Natural killer cell (primary cell): Measurements from ENCODE around the gene AVPR1B. TPM values are rescaled to one million over a fixed set of nuclear protein-coding genes. Genes with fewer than 3 reads are reported as not detected.

Source experiments
- ATAC-seq, 3 donors: fragments of 150-1000 bp in 2 of 3; fragments of 200-7000 bp in 1 of 3; cut with Tn5 transposase; 1 replicate in 1 of 3; 2 replicates in 2 of 3; pipeline ENCODE4 v1.10.0; 2021; ENCODE audit warnings: mild to moderate bottlenecking in 2 of 3, moderate library complexity in 2 of 3
- DNase-seq, 2 donors: peaks; one replicate each; pipeline versions ENCODE4 v3.0.0 to v3.0.0-alpha.2; 2013 to 2021; ENCODE audit warnings: mixed read lengths in 1 of 2
- H3K27ac ChIP-seq: one replicate; pipeline ENCODE4 v1.5.1; 2013; ENCODE audit warnings: mild to moderate bottlenecking, low read length
- H3K27me3 ChIP-seq: one replicate; pipeline ENCODE4 v1.6.1; 2013; ENCODE audit warnings: low read length; ENCODE audit not compliant: control insufficient read depth, insufficient read depth
- H3K36me3 ChIP-seq: one replicate; pipeline ENCODE4 v1.6.1; 2013; ENCODE audit warnings: low read length; ENCODE audit not compliant: control insufficient read depth, insufficient read depth
- H3K4me1 ChIP-seq: one replicate; pipeline ENCODE4 v1.6.1; 2013; ENCODE audit warnings: low read length; ENCODE audit not compliant: control insufficient read depth, insufficient read depth
- H3K4me3 ChIP-seq: one replicate; pipeline ENCODE4 v1.5.1; 2013; ENCODE audit warnings: low read length
- H3K9me3 ChIP-seq: one replicate; pipeline ENCODE4 v1.6.1; 2013; ENCODE audit warnings: low read length; ENCODE audit not compliant: control insufficient read depth, insufficient read depth
- H3K27ac Mint-ChIP-seq, 2 donors: one replicate each; pipeline ENCODE4 v1.8.0; 2022; ENCODE audit warnings: mild to moderate bottlenecking in 2 of 2, mixed read lengths in 2 of 2, moderate library complexity in 1 of 2
- H3K27me3 Mint-ChIP-seq, 2 donors: one replicate each; pipeline ENCODE4 v1.8.0; 2022; ENCODE audit warnings: low read depth in 2 of 2, mixed read lengths in 2 of 2
- H3K36me3 Mint-ChIP-seq: one replicate; pipeline ENCODE4 v1.8.0; 2022; ENCODE audit warnings: mixed read lengths
- H3K4me1 Mint-ChIP-seq, 2 donors: one replicate each; pipeline ENCODE4 v1.8.0; 2022; ENCODE audit warnings: mixed read lengths in 2 of 2
- H3K4me3 Mint-ChIP-seq: one replicate; pipeline ENCODE4 v1.8.0; 2022; ENCODE audit warnings: mild to moderate bottlenecking, moderate library complexity, mixed read lengths
- H3K9me3 Mint-ChIP-seq, 2 donors: one replicate each; pipeline ENCODE4 v1.8.0; 2022; ENCODE audit warnings: mixed read lengths in 2 of 2
- CTCF ChIP-seq: fragments of 200-600 bp; IDR thresholded peaks from one replicate; pipeline ENCODE4 v1.8.0; 2022; ENCODE audit warnings: antibody characterized with exemption
- WGBS: methylation state at CpG from one replicate; pipeline ENCODE4 v1.1.7; 2013; ENCODE audit warnings: missing lambda C conversion rate; ENCODE audit not compliant: insufficient coverage; 5-methylcytosine and 5-hydroxymethylcytosine counted together
- intact Hi-C: fragments of 100-400 bp; cut with micrococcal nuclease; formaldehyde crosslinking; loops from one replicate; pipeline ENCODE4 v1.14.2; 2022
- total RNA-seq, 4 donors: library from RNA; stranded (reverse); fragments of 120-200 nt in 1 of 4; gene quantifications; one replicate each; pipeline versions ENCODE4 v1.2.3 to v1.2.4, GENCODE V29; 2013 to 2022

Gene AVPR1B
- total RNA-seq, 3 donors from 2014 or later (not counting 1 experiment from before 2014, with no cell fraction given), result not detected

DNA sequence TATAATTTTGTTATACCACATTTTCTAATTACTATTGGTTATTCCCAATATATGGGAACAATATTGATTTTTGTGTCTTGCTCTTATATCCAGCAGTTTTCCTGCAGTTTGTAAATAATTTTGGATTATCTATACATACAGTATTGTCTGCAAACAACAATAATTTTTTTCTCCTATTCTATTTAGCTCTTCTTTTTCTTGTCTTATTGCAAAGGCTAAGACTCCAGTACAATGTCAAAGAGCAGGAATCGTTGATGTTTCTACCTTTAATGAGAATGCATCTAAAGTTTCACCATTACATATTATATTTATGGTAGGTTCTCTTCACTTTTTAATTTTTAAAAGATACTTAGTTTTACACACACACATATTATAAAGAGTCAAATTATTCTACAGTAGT is 4.1 kb upstream of the AVPR1B start:
- Histone ChIP-seq H3K9me3 (no peaks in the 10 kb centered on the region), H3K27me3 (peaks cover 12% of the 10 kb centered on the region), H3K4me1 (peaks cover 8% of the 10 kb centered on the region), H3K27ac (no peak overlapping the region), H3K4me3 (no peak overlapping the region), H3K36me3 (no peaks in the 10 kb centered on the region)
- peaks cover 21% of the 10 kb centered on the region for H3K36me3 Mint-ChIP-seq
- peaks cover 4 to 8% of the 10 kb centered on the region in 2 donors for H3K9me3 Mint-ChIP-seq
- H3K27ac Mint-ChIP-seq, result no peak overlapping the region
- H3K4me1 Mint-ChIP-seq, result peaks cover 0 to 11% of the 10 kb centered on the region in 2 donors
- DNase-seq, result no peak
- ATAC-seq, result no peak
- WGBS, result no CpG with 5 or more reads among the region's 1 CpG
- no peak for TF ChIP-seq CTCF
- intact Hi-C loops, result no loop called here
- H3K27me3 Mint-ChIP-seq, result peaks cover 40 to 55% of the 10 kb centered on the region in 2 donors
- H3K4me3 Mint-ChIP-seq, result no peak overlapping the region

DNA sequence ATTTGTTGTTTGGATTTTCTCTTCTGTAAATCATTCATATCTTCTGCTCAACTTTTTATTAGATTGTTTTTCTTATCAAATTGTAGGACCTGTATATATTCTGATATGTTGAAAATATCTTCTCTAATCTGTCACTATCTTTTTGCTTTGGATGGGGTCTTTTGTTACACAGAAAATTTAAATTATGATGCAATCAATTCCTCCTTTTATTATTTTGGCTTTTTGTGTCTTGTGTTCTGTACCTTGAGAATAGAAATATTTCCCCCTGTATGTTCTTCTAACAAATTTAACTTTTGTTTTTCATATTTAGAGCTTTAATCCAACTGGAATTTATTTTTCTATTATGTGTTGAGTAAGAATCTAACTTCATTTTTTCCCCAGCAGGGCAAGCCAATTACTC is 3.2 kb upstream of the AVPR1B start:
- no peaks in the 10 kb centered on the region for H3K9me3 ChIP-seq
- H3K27me3 ChIP-seq, result peaks cover 11% of the 10 kb centered on the region
- peaks cover 4 to 8% of the 10 kb centered on the region in 2 donors for H3K9me3 Mint-ChIP-seq
- no peak overlapping the region for H3K27ac ChIP-seq
- intact Hi-C loops, result no loop called here
- H3K36me3 ChIP-seq, result no peaks in the 10 kb centered on the region
- peaks cover 0 to 11% of the 10 kb centered on the region in 2 donors for H3K4me1 Mint-ChIP-seq
- peaks cover 21% of the 10 kb centered on the region for H3K36me3 Mint-ChIP-seq
- no peak for DNase-seq
- peaks cover 8% of the 10 kb centered on the region for H3K4me1 ChIP-seq
- no peak overlapping the region for H3K27ac Mint-ChIP-seq
- TF ChIP-seq CTCF, result no peak
- no peak overlapping the region for H3K4me3 ChIP-seq
- H3K27me3 Mint-ChIP-seq, result peaks cover 46 to 64% of the 10 kb centered on the region in 2 donors
- no peak overlapping the region for H3K4me3 Mint-ChIP-seq
- no peak for ATAC-seq

DNA sequence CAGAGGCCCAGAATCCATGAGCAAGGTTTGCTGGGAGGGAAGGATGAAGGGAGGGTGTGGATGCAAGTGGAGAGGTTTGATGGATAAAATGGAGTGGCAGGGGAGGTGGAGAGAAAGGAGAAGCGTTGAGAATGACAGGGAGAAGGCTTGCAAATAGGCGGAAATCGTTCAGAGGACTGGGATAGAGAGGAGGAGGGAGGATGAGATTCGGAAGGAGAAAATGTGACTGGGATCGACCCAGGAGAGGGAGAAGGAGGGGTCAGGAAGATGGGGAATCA is 376 bp downstream of the AVPR1B start:
- Mint-ChIP-seq H3K36me3 (peaks cover 19% of the 10 kb centered on the region), H3K27me3 (peaks cover 40 to 70% of the 10 kb centered on the region in 2 donors), H3K4me1 (peaks cover 0 to 11% of the 10 kb centered on the region in 2 donors), H3K4me3 (no peak overlapping the region), H3K27ac (no peak overlapping the region), H3K9me3 (peaks cover 4 to 8% of the 10 kb centered on the region in 2 donors)
- no peak overlapping the region for H3K27ac ChIP-seq
- no peaks in the 10 kb centered on the region for H3K36me3 ChIP-seq
- H3K27me3 ChIP-seq, result peaks cover 11% of the 10 kb centered on the region
- WGBS, result 47% methylated on average over 5 of the region's 5 CpGs
- no peak for ATAC-seq
- no peak for DNase-seq
- intact Hi-C loops, result no loop called here
- TF ChIP-seq CTCF, result no peak
- peaks cover 8% of the 10 kb centered on the region for H3K4me1 ChIP-seq
- no peaks in the 10 kb centered on the region for H3K9me3 ChIP-seq
- no peak overlapping the region for H3K4me3 ChIP-seq

DNA sequence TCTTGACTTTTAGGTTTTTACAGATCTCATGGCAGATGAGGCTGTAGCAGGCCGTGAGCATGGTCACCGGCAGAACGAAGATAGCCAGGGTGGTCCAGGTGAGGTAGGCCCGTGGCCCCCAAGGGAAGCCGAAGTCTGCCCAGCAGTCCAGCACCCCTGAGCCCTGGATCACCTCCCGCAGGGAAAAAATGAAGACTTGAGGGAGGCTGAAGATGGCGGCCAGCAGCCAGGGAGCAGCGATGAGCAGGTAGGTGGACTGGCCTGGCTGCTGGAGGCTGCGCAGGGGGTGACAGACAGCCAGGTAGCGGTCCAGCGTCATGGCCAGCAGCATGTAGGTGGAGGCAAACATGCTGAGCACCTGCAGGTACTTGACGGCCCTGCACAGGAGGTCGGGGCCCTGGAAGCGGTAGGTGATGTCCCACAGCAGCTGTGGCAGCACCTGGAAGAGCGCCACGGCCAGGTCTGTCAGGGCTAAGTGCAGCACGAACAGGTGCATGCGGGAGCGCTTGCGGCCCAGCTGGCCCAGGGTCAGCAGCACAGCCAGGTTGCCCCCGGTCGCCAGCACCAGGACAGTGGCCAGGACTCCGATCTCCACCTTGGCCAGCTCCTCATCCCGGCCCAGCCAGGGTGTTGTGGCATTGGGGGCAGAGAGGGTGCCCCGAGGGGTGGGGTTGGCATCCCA is 856 bp downstream of the AVPR1B start:
- Mint-ChIP-seq H3K4me1 (peaks cover 0 to 11% of the 10 kb centered on the region in 2 donors), H3K27ac (no peak overlapping the region), H3K36me3 (peaks cover 15% of the 10 kb centered on the region), H3K9me3 (peaks cover 3% of the 10 kb centered on the region in 2 donors), H3K4me3 (no peak overlapping the region), H3K27me3 (peaks cover 43 to 65% of the 10 kb centered on the region in 2 donors)
- Histone ChIP-seq H3K4me3 (no peak overlapping the region), H3K27ac (no peak overlapping the region), H3K4me1 (peaks cover 8% of the 10 kb centered on the region), H3K36me3 (no peaks in the 10 kb centered on the region), H3K27me3 (peaks cover 11% of the 10 kb centered on the region), H3K9me3 (no peaks in the 10 kb centered on the region)
- TF ChIP-seq CTCF, result no peak
- 93% methylated on average over 25 of the region's 25 CpGs for WGBS
- intact Hi-C loops, result no loop called here
- ATAC-seq (no peak), DNase-seq (no peak)
